Activated CD8-positive, alpha-beta memory T cell treated with anti-CD3 and anti-CD28 coated beads, Interleukin-2, amount 10 ng/mL, durations not matched to agents 7 days and 5 days (primary cell): Measurements from ENCODE around the gene BIN1. TPM values are rescaled to one million over a fixed set of nuclear protein-coding genes. Genes with fewer than 3 reads are reported as not detected.
"Not testable (repeated sequence)": the region's sequence is repeated elsewhere in the genome, so short reads cannot be mapped to it uniquely, and the experiment has no call there.

Source experiments
- ATAC-seq: fragments of 150-1000 bp; cut with Tn5 transposase; one replicate; pipeline ENCODE4 v1.10.0; 2021; ENCODE audit warnings: moderate library complexity
- CTCF ChIA-PET: fragments of 350-600 bp; sonication (Branson Sonifier 250); formaldehyde crosslinking; loops from one replicate; lab custom pipeline; 2021; ENCODE audit warnings: antibody characterized with exemption; lab: Charles Lee
- DNase-seq: peaks from one replicate; pipeline ENCODE4 v3.0.0-alpha.2; 2020
- H3K27ac Mint-ChIP-seq: one replicate; pipeline ENCODE4 v1.8.0; 2021; ENCODE audit warnings: mild to moderate bottlenecking, mixed read lengths
- H3K27me3 Mint-ChIP-seq: one replicate; pipeline ENCODE4 v1.8.0; 2021; ENCODE audit warnings: mixed read lengths
- H3K36me3 Mint-ChIP-seq: one replicate; pipeline ENCODE4 v1.8.0; 2021; ENCODE audit warnings: mild to moderate bottlenecking, mixed read lengths
- H3K4me1 Mint-ChIP-seq: one replicate; pipeline ENCODE4 v1.8.0; 2021; ENCODE audit warnings: mixed read lengths
- H3K4me3 Mint-ChIP-seq: one replicate; pipeline ENCODE4 v1.8.0; 2021; ENCODE audit warnings: mild to moderate bottlenecking, moderate library complexity, mixed read lengths
- H3K9me3 Mint-ChIP-seq: one replicate; pipeline ENCODE4 v1.8.0; 2022; ENCODE audit warnings: low read depth, mixed read lengths
- total RNA-seq, 2 experiments: library from RNA; stranded (reverse); gene quantifications; one replicate each; pipeline ENCODE4 v1.2.3, GENCODE V29; 2021

BIN1 gene
- total RNA-seq, 2 experiments from 2014 or later = 105 to 152 TPM

DNA sequence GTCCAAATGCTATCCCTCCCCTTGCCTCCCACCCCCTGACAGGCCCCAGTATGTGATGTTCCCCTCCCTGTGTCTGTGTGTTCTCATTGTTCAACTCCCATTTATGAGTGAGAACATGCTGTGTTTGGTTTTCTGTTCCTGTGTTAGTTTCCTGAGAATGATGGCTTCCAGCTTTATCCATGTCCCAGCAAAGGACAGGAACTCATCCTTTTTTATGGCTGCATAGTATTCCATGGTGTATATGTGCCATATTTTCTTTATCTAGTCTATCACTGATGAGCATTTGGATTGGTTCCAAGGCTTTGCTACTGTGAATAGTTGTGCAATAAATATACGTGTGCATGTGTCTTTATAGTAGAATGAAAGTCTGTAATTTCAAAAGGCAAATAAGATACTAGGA is 78.2 kb downstream of the BIN1 start:
- peaks cover 28% of the 10 kb centered on the region for H3K4me1 Mint-ChIP-seq
- H3K9me3 Mint-ChIP-seq, H3K4me3 Mint-ChIP-seq, H3K36me3 Mint-ChIP-seq, ATAC-seq, DNase-seq, CTCF ChIA-PET, H3K27ac Mint-ChIP-seq: not testable (repeated sequence)
- peaks cover 55% of the 10 kb centered on the region for H3K27me3 Mint-ChIP-seq

DNA sequence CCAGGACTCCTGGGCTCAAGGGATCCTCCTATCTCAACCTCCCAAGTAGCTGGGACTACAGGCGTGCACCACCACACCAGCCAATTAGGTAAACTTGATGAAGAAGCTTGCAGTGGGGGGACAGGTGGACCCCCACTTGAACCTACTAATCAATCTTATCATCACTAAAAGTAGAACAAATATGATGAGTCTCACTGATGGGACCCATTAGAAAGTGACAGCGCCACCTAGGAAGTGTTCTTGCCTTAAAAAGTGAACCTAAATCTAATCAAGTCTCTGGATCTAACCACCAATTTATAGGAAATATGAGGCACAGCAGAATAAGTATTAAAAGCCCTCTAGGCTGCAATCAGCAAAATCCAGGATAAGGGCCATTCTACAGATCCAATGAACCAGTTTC is 79.2 kb downstream of the BIN1 start:
- Mint-ChIP-seq H3K4me3 (no peak overlapping the region), H3K4me1 (peaks cover 27% of the 10 kb centered on the region), H3K27me3 (peaks cover 53% of the 10 kb centered on the region), H3K27ac (no peak overlapping the region), H3K9me3 (no peaks in the 10 kb centered on the region), H3K36me3 (no peaks in the 10 kb centered on the region)
- CTCF ChIA-PET = interaction anchor here (1.4 kb wide), 1 partner anchor 17 kb away, joined by 3 read pairs; no protein-coding TSS in a partner anchor
- DNase-seq = no peak
- no peak for ATAC-seq

DNA sequence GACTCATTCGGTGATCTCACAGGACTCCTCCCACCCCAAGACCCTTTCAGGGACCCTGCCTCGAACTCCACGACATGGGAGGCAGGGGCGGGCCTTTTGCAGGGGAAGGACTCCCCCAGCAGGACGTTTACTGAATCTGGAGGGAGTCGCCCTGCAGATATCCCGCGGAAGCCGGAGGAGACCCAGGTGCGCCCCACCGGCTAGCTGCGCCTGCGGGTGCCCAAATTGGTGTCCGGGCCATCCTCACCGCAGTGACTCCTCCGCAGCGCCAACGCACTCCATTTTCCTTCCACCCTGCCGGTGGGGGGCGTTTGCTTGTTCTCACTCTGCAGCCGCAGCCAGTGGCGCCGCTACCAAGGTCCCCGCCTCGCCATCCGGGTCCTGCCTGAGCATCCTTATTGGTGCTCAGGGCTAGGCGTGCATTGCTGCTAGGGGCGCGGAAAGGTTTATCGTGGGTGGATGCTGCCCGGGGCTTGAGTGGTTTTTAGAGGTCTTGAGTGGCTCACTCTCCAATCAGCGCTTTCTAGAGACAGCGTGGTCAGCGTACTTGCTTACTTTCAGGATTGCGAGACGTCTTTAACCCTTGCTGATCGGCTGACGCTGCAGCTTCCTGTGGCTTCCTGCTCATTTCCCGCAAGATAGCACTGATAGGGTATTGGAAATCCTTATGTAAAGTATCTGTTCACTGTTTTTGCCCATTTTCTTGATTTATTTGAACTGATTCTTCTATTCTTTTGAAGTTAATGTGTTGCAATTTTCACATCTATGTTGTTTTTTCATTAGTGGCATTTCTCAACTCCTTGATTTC is 81.4 kb downstream of the BIN1 start:
- Mint-ChIP-seq H3K9me3 (no peaks in the 10 kb centered on the region), H3K27ac (peak overlapping the region; percentile 68), H3K27me3 (peaks cover 53% of the 10 kb centered on the region), H3K36me3 (no peaks in the 10 kb centered on the region), H3K4me3 (peak overlapping the region; percentile 75), H3K4me1 (peaks cover 14% of the 10 kb centered on the region)
- ATAC-seq (peak; percentile 98), DNase-seq (peak; percentile 91)
- CTCF ChIA-PET = interaction anchor here (1.3 kb wide), 1 partner anchor 43 kb away, joined by 5 read pairs; no protein-coding TSS in a partner anchor

DNA sequence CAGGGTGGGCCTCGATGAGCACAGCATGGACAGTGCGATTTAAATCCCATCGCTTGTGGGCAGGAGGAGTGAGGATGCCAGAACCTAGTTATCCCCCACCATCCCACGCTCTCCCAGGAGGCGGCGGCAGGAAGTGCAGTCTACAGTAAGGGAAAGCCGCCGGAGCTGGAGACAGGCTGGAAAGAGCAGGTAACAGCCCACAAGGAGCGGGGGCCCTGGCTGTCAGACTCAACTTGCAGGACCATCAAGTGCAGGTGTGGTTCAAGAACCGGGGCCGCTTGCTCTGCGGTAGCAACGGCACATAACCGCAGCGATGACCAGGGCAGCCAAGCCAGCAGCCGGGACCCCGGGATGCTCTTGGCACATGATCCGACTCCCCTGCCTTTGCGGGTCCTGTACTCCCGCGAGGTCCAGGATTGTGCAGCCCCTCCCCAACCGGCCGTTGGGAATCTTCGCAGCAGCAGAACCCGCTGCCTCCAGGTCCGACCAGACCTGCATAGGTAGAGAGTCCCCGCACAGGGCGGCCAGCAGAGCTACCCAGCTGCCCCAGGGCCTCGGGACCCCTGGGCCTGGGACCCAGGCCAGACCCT is 82.1 kb downstream of the BIN1 start:
- Mint-ChIP-seq H3K4me3 (peak overlapping the region; percentile 20), H3K9me3 (no peaks in the 10 kb centered on the region), H3K27ac (no peak overlapping the region), H3K27me3 (peaks cover 51% of the 10 kb centered on the region), H3K36me3 (no peaks in the 10 kb centered on the region), H3K4me1 (peaks cover 14% of the 10 kb centered on the region)
- CTCF ChIA-PET = interaction anchor here (0.7 to 1.3 kb wide), 2 partner anchors 15 to 43 kb away, joined by 3 to 5 read pairs; no protein-coding TSS in a partner anchor
- ATAC-seq = no peak
- no peak for DNase-seq

DNA sequence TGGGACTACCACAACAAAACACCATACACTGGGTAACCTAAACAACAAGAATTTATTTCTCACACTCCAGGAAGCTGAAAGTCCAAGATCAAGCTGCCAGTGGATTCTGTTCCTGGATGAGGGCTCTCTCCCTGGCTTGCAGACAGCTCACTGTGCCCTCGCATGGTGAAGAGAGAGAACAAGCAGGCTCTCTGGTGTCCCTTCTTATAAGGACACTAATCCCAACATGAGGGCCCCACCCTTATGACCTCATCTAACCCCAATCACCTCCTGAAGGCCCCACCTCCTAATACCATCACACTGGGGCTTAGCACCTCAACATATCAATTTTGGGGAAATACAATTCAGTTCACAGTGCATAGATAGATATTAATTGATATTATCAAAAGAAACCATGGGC is 83.5 kb downstream of the BIN1 start:
- Mint-ChIP-seq H3K9me3 (no peaks in the 10 kb centered on the region), H3K36me3 (no peaks in the 10 kb centered on the region), H3K4me3 (no peak overlapping the region), H3K27me3 (peaks cover 51% of the 10 kb centered on the region), H3K27ac (no peak overlapping the region), H3K4me1 (peaks cover 14% of the 10 kb centered on the region)
- ATAC-seq = no peak
- CTCF ChIA-PET = interaction anchor here (1.4 kb wide), 1 partner anchor 51 kb away, joined by 3 read pairs; no protein-coding TSS in a partner anchor
- DNase-seq = no peak

DNA sequence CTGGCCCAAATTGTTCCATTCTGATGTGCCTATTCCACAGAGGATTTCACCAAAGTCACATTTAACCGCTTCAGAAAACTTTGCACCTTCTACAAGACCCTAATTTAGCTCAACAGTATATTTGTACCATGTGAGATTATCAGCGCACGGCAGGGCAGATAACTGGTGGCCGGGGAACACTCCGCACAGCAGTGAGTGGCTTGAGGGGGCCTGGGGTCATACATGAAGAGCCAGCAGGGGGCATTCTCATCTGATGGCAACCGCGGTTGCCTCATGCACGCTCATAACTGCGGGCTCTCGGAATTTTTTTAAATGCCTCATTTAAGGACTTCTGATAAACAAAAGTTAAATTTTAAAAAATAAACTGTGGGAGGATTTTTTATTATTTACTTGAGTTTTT is 84.1 kb downstream of the BIN1 start:
- H3K27me3 Mint-ChIP-seq = peaks cover 46% of the 10 kb centered on the region
- DNase-seq = no peak
- no peak overlapping the region for H3K4me3 Mint-ChIP-seq
- no peaks in the 10 kb centered on the region for H3K9me3 Mint-ChIP-seq
- CTCF ChIA-PET = interaction anchor here (1.2 to 1.4 kb wide), 2 partner anchors 28 to 51 kb away, joined by 3 read pairs; no protein-coding TSS in a partner anchor
- ATAC-seq = no peak
- no peak overlapping the region for H3K27ac Mint-ChIP-seq
- no peaks in the 10 kb centered on the region for H3K36me3 Mint-ChIP-seq
- H3K4me1 Mint-ChIP-seq = peaks cover 14% of the 10 kb centered on the region

DNA sequence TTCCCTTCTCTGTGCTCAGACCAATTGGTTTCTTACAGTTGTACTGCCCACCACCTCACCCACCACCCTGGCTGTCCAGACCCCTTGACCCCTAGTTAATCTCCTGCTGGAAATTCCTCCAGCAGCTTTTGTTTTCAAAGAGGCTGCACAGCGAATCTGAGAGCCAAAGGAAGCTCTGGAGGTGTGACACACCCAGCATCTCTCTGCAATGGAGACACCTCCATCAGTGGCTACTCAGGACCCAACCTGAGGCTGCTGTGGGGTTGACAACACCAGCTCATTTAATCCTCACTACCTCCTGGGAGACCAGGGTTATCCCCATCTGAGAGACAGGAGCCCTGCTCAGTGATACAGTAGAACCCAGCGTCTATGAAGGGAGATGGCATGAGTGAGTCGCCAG is 86.4 kb downstream of the BIN1 start:
- Mint-ChIP-seq H3K36me3 (no peaks in the 10 kb centered on the region), H3K27ac (no peak overlapping the region), H3K9me3 (no peaks in the 10 kb centered on the region), H3K27me3 (peaks cover 33% of the 10 kb centered on the region), H3K4me3 (no peak overlapping the region), H3K4me1 (peaks cover 5% of the 10 kb centered on the region)
- CTCF ChIA-PET = interaction anchor here (1.3 kb wide), 1 partner anchor 12 kb away, joined by 3 read pairs; no protein-coding TSS in a partner anchor
- DNase-seq (no peak), ATAC-seq (no peak)

DNA sequence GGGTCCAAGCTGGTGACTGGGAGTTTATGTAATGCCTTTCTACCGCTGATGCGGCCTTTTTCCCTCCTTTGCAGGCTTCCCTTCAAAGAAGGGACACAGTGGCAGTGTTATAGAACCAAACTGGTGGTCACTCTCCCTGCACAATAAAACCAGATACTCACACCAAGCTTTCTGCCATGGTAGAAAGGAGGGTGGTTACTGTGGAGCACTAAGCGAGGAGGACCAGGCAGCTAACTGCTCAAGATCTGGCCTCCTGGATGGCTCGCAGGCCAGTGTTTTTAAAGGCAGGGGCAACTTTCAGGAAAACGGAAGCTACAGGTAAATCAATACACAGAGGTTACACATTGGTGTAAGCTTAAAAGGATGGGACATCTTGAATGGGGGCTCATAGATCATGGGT is 89.4 kb downstream of the BIN1 start:
- Mint-ChIP-seq H3K27me3 (peaks cover 36% of the 10 kb centered on the region), H3K4me3 (no peak overlapping the region), H3K36me3 (no peaks in the 10 kb centered on the region), H3K27ac (no peak overlapping the region), H3K4me1 (no peaks in the 10 kb centered on the region), H3K9me3 (no peaks in the 10 kb centered on the region)
- DNase-seq (no peak), ATAC-seq (no peak)
- CTCF ChIA-PET = interaction anchor here (0.5 kb wide), 1 partner anchor 146 kb away, joined by 3 read pairs; no protein-coding TSS in a partner anchor

DNA sequence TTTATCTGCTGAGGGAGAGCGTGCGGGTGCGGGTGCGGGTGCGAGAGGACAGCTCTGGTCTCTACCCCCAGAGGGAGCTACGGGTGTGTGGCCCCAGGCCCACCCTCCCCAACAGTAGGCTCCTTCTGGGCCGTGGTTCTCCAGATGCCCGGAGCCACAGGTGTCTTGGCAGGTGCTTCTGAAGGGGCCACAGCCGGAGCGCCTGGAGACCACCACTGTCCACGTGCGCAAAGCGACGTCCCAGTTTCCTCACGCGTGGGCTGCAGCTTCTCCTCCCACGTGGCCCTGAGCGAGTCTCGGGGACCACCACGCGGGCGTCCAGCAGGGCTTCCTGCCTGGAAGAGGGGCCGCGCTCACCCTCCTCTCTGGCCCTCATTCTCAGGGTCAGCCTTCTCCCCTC is 90.6 kb downstream of the BIN1 start:
- Mint-ChIP-seq H3K4me1 (no peaks in the 10 kb centered on the region), H3K9me3 (no peaks in the 10 kb centered on the region), H3K4me3 (no peak overlapping the region), H3K27ac (no peak overlapping the region), H3K27me3 (peaks cover 32% of the 10 kb centered on the region), H3K36me3 (no peaks in the 10 kb centered on the region)
- DNase-seq (no peak), ATAC-seq (no peak)
- CTCF ChIA-PET = no interaction called here

DNA sequence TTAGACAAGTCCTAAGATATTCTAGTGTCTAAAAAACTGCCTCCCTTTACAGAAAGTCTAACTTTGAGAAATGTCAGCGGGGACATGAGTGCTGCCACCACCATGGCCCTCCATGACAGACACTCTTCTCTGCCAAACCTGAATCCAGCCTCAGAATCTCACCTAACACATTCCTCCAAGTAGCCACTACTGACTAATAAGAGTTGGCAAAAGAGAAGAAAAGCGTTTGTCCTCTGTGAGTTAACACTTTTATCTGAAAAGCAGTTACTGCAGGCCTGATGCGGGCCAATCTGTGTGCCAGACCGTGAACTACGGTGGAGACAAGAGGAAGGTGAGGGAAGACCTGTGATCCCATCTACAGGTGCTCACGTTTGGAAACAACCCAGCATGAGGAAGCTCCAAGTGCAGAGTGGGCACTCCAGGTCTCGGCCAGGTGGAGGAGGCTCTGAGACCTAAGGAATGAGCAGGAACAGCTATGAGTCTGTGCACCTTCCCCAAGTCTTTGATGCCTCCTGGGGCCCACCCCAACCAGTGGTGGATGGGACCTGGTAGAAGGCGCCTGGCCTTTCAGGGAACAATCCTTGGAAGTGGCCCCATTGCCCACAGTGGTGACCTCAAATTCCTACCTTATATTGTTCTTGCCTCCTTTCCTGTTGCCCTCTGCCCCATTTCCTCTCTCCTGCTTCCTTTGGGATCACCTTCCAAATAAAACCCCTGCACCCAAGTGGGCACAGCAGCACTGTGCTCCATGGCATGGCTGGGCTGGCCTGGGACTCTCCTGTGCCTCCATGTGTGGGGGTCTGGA is 91.6 kb downstream of the BIN1 start:
- Mint-ChIP-seq H3K36me3 (no peaks in the 10 kb centered on the region), H3K27me3 (peaks cover 39% of the 10 kb centered on the region), H3K4me1 (no peaks in the 10 kb centered on the region), H3K9me3 (no peaks in the 10 kb centered on the region), H3K4me3 (no peak overlapping the region), H3K27ac (no peak overlapping the region)
- ATAC-seq (no peak), DNase-seq (no peak)
- CTCF ChIA-PET = no interaction called here

DNA sequence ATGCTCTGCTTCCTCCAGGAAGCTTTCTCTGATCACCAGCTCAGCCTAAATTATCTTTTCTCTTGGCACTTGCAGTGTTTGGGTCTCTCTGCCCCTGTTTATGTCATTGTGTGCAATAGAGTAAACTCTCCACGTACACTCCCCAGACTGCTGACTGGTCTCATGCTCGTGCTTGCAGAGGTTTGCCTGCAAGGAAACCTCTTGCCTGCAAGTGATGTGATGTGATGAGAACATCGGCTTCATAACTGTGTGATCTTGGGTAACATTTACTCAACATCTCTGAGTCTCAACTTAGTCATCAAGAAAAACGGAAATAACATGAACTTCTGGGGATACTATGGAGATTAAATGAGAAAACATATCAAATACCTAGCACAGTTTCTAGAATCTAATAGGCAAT is 92.3 kb downstream of the BIN1 start:
- Mint-ChIP-seq H3K36me3 (no peaks in the 10 kb centered on the region), H3K4me3 (no peak overlapping the region), H3K27ac (no peak overlapping the region), H3K4me1 (no peaks in the 10 kb centered on the region), H3K9me3 (no peaks in the 10 kb centered on the region), H3K27me3 (peaks cover 45% of the 10 kb centered on the region)
- no peak for DNase-seq
- no peak for ATAC-seq
- CTCF ChIA-PET = no interaction called here

DNA sequence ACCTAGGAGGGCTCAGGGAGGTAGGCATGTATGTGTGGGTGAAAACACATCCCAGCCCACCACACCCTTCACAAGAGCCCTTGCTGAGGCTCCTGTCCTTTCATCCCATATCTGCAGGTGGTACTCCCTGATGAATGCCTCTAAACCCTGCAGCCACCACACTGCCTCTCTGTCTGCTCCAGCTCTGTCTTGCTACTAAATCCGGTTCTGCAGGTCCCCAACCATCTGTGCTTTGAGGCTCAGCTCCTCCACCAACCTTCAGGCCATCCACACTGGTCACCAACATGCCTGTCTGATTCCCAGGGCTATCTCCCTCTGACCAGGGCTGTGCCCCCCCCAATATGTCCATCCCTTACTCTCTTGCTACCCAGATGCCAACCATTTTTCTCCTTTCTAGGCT is 92.7 kb downstream of the BIN1 start:
- H3K9me3 Mint-ChIP-seq = no peaks in the 10 kb centered on the region
- peaks cover 43% of the 10 kb centered on the region for H3K27me3 Mint-ChIP-seq
- CTCF ChIA-PET = no interaction called here

DNA sequence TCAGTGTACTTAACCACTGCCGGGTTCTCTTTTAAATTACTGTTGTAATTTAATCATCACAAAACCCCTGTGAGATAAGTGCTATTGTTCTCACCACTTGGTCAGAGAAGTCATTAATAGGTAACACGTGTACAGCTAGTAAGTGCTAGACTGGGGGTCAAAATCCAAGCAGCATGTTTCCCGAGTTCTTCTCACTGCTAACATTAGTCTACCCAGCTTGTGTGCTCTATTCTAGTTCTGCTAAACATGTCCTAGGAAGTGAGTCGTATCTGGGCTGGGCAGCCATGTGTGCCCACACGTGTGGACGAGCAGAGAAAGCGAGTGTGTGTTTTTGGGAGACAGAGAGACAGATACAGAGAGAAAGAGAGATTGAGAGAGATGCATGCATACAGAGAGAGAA is 94.1 kb downstream of the BIN1 start:
- Mint-ChIP-seq H3K4me1 (no peaks in the 10 kb centered on the region), H3K36me3 (no peaks in the 10 kb centered on the region), H3K27me3 (peaks cover 47% of the 10 kb centered on the region), H3K9me3 (no peaks in the 10 kb centered on the region), H3K4me3 (no peak overlapping the region), H3K27ac (no peak overlapping the region)
- DNase-seq (no peak), ATAC-seq (no peak)
- CTCF ChIA-PET = no interaction called here

More for the DNA sequence above, 92.7 kb downstream of the BIN1 start:
- no peaks in the 10 kb centered on the region for H3K36me3 Mint-ChIP-seq
- no peak overlapping the region for H3K4me3 Mint-ChIP-seq
- DNase-seq = no peak
- ATAC-seq = no peak
- H3K27ac Mint-ChIP-seq = no peak overlapping the region
- H3K4me1 Mint-ChIP-seq = no peaks in the 10 kb centered on the region
